ENCODE measurements around the gene VWA5B1.

Gene VWA5B1

GRCh38 chr1:20367116-20367585 is 76.5 kb downstream of the VWA5B1 start:
- peak; percentile 66 for DNase-seq (ENCODE audit: low spot score)

GRCh38 chr1:20367626-20368025 is 77.0 kb downstream of the VWA5B1 start:
- no peak for DNase-seq (ENCODE audit: low spot score)

GRCh38 chr1:20368866-20369470 is 78.3 kb downstream of the VWA5B1 start:
- no peak for DNase-seq (ENCODE audit: low spot score)

- peak; percentile 53 for DNase-seq (ENCODE audit: low spot score)
Measured at GRCh38 chr1:20370698-20371097, 80.0 kb downstream of the VWA5B1 start.

- DNase-seq (ENCODE audit: low spot score) = no peak
Measured at GRCh38 chr1:20371411-20371810, 80.7 kb downstream of the VWA5B1 start.

DNA sequence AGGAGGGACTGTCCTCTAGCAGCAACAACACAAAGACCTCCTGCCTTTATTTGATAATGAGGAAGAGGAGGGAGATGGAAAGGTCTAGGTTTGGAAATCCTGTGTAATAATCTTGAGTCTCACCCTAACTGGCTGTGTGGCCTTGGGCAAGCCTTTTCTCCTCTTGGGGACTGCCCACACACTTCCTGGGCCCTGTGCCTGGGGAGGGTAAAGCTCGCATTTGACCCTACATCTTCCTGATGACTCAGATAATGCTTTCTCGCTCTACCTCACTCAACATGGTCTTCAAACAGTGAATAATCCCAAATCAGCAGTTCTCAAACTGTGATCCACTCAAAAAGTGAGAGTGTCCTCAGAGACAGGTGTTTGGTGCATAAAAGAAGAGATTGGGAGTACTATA is 81.2 kb downstream of the VWA5B1 start:
- no peak for DNase-seq (ENCODE audit: low spot score)

GRCh38 chr1:20372676-20373075 is 82.0 kb downstream of the VWA5B1 start:
- DNase-seq (ENCODE audit: low spot score) = no peak

- no peak for DNase-seq (ENCODE audit: low spot score)
Measured at GRCh38 chr1:20373286-20373685, 82.6 kb downstream of the VWA5B1 start.

DNA sequence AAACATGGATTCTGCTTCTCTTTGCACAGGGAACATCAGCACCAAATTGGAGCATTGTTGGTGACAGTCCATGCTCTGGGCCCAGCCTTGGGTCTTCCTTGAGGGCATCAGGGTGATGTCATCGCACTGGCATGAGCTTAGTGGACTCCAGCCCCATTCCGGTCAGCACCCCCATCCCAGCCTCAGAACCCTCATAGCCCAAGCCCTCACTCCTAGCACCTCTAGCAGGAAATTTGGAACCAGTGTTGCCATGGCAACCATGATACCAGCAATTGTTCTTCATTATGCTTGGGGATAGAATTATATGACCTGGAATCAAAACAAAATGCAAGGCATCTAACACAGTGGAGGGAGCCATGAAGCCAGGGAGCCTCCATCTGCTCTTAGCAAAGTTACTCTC is 83.1 kb downstream of the VWA5B1 start:
- DNase-seq (ENCODE audit: low spot score) = no peak

GRCh38 chr1:20375563-20375962 is 84.9 kb downstream of the VWA5B1 start:
- no peak for DNase-seq (ENCODE audit: low spot score)

DNA sequence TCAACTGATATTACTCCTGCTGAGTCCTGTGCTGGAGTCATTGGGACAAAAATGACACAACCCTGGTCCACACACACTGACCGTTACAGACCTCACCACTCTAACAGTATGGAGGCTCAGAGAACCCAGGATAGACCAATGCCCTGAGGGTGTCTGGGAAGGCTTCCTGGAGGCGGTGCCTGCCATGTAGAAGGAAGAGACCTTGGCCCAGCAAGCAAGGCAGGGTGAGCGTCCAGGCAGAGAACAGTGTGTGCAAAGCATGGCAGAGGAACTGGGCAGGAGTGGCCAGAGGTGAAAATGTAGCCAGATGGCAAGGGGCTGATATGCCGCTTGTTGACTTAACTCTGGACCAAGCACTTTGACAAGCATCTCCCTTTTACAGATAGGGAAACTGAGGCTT is 85.5 kb downstream of the VWA5B1 start:
- DNase-seq (ENCODE audit: low spot score) = no peak

- peak; percentile 72 for DNase-seq (ENCODE audit: low spot score)
Measured at GRCh38 chr1:20376880-20377494, 86.3 kb downstream of the VWA5B1 start.

DNA sequence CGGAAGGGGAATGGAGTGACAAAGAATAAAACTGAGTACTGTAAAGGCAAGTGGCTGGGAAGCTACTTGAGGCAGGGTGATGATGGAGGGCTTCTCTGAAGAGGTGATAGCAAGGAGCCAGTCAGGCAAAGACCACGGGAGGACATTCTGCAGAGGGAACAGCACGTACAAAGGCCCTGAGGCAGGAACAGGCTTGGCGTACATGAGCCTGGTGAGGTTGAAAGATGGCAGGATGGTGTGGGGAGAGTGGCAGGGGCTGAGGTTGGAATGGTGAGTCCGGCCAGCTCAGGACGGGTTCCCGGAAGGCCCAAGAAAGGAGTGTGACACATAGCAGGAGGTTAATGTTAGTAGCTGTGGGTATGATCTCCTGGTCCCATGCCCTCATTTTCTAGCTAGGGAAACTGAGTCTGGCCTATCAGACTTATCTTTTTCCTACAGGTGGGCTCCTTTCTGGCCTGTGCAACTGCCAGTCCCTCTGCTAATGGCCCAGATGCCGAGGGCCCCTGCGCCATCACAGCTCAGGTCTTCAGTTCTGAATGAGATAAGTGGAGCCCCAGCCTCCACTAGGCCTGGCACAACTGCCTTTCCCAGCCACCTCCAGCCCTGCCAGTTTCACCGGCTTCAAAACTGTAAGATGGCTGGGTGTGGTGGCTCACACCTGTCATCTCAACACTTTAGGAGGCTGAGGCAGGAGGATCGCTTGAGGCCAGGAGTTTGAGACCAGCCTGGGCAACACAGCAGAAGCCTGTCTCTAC is 87.0 kb downstream of the VWA5B1 start:
- DNase-seq (ENCODE audit: low spot score) = no peak

GRCh38 chr1:20379075-20379474 is 88.4 kb downstream of the VWA5B1 start:
- no peak for DNase-seq (ENCODE audit: low spot score)

GRCh38 chr1:20380175-20380574 is 89.5 kb downstream of the VWA5B1 start:
- DNase-seq (ENCODE audit: low spot score) = no peak

GRCh38 chr1:20380616-20381035 is 90.0 kb downstream of the VWA5B1 start:
- DNase-seq (ENCODE audit: low spot score) = peak; percentile 90

DNA sequence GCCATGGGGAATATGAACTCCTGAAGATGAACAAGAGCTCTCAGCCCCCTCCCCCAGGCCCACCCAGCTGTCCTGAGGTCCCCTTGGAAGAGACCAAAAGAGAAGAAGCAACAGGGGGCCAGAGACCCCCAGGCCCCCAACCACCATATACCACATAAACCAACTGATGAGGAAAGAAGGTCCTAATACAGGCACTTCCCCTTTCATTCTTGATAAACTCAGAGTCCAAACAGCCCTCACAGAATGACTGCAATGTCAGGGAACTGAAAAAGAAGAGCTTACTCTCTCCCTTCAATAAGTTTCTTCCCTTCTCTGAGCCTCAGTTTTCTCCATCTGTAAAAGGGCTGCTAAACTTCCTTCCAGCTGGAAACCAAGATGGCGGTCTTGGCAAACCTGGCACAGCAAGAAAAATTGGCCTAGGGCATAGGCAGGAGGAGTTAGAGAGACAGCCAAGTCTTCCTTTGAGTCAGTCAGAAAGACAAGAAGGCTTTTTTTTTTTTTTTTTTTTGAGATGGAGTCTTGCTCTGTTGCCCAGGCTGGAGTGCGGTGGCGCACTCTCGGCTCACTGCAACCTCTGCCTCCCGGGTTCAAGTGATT is 90.5 kb downstream of the VWA5B1 start:
- DNase-seq (ENCODE audit: low spot score) = no peak

- no peak for DNase-seq (ENCODE audit: low spot score)
Measured at GRCh38 chr1:20381961-20382360, 91.3 kb downstream of the VWA5B1 start.

DNA sequence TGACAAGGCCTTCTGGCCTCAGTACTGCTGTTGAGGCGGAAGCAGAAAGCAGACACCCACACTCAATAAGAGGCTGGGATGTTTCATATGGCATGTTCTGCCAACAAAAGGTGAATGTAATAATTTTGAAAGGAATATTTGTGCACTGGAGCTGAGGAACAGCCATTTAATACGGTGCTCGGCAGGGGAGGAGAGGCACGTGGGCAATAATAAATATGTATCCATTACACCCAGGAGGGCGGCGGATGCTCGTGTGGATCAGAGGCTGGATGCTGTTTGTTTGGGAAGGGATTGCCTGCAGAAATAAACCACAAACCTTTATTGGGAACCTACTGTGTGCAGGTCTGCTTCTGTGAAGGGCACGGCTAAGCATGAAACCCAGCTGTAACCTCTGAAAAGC is 92.0 kb downstream of the VWA5B1 start:
- DNase-seq (ENCODE audit: low spot score) = no peak

DNA sequence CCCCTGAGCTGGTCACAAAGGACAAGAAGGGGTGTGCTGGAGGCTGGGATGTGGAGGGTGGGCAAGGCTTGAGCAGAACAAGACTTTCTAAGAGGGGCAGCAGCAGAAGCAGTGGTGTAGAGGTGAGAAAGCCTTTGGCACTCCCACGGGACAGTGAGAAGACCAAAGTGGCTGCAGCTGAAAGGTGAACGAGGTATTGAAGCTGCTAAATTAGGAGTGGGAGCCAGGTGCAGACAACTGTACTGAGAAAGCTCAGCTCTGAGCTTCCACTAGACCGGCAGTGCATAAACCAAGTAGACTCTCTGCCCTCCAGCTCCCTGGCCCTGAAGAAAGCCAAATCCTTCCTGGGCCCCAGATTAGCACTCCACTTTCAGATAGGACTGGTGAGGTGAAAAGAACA is 93.0 kb downstream of the VWA5B1 start:
- DNase-seq (ENCODE audit: low spot score) = no peak

- no peak for DNase-seq (ENCODE audit: low spot score)
Measured at GRCh38 chr1:20385630-20386029, 95.0 kb downstream of the VWA5B1 start.

DNA sequence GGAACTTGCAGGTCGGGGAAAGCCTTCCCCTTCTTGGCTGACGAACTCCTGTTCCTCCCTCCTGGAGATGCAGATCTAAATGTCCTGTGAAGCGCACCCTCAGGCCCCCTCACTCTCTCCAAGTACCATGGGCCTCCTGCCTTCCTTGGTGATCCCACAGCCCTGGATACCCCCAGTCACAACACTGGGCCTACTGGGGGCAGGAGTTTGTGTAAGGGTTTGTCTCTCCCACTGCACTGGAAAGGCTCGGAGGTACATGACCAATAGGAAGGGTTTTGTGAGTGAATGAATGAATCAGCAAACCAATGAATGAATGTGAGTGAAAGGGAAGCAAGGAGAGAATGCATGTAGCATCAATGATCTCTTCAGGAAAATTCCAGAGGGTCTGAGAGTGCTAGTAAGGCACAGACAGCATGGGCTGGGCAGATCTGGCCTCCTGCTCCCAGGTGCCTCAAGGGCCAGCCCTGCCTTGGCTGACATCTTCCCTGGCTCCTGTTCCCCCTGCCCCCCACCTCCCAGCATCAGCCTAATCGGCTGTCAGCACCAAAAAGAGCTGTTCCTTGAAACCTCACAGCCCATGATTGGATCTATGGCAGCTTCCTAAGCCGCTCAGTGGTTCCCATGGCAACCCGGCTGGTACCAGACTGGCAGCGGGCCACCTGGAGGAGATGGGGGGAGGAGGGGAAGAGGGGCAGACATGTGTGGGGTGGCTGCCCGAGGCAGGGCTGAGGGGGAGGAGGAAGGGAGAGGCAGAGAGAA is 95.8 kb downstream of the VWA5B1 start:
- DNase-seq (ENCODE audit: low spot score) = no peak

Data from AG08395 (cell line).